Mesodermal cell (in vitro differentiated cells): ENCODE measurements around the gene COASY.
"Not testable (repeated sequence)": the region's sequence is repeated elsewhere in the genome, so short reads cannot be mapped to it uniquely, and the experiment has no call there.

Source experiments
- H3K27ac ChIP-seq: 2 replicates; pipeline ENCODE4 v1.7.0; 2013; ENCODE audit warnings: mild to moderate bottlenecking, low read depth, low read length, moderate library complexity; ENCODE audit not compliant: severe bottlenecking
- H3K36me3 ChIP-seq: 2 replicates; pipeline ENCODE4 v1.7.1; 2013; ENCODE audit warnings: mild to moderate bottlenecking, low read length, moderate library complexity; ENCODE audit not compliant: control insufficient read depth, insufficient read depth
- H3K4me1 ChIP-seq: one replicate; pipeline ENCODE4 v1.7.1; 2013; ENCODE audit warnings: mild to moderate bottlenecking, low read length; ENCODE audit not compliant: insufficient read depth, control insufficient read depth, poor library complexity, severe bottlenecking
- H3K4me3 ChIP-seq: 2 replicates; pipeline ENCODE4 v1.7.0; 2013; ENCODE audit warnings: low read length, control low read depth, mild to moderate bottlenecking; ENCODE audit not compliant: insufficient read depth, poor library complexity, severe bottlenecking; ENCODE audit errors: extremely low read depth
- H3K9me3 ChIP-seq: 2 replicates; pipeline ENCODE4 v1.7.1; 2013; ENCODE audit warnings: mild to moderate bottlenecking, low read length, moderate library complexity; ENCODE audit not compliant: control insufficient read depth
- WGBS, 2 experiments: methylation state at CpG; one replicate each; pipeline ENCODE4 v1.1.5; 2013; ENCODE audit warnings: missing lambda C conversion rate in 2 of 2; ENCODE audit not compliant: insufficient coverage in 2 of 2; 5-methylcytosine and 5-hydroxymethylcytosine counted together

The COASY gene

DNA sequence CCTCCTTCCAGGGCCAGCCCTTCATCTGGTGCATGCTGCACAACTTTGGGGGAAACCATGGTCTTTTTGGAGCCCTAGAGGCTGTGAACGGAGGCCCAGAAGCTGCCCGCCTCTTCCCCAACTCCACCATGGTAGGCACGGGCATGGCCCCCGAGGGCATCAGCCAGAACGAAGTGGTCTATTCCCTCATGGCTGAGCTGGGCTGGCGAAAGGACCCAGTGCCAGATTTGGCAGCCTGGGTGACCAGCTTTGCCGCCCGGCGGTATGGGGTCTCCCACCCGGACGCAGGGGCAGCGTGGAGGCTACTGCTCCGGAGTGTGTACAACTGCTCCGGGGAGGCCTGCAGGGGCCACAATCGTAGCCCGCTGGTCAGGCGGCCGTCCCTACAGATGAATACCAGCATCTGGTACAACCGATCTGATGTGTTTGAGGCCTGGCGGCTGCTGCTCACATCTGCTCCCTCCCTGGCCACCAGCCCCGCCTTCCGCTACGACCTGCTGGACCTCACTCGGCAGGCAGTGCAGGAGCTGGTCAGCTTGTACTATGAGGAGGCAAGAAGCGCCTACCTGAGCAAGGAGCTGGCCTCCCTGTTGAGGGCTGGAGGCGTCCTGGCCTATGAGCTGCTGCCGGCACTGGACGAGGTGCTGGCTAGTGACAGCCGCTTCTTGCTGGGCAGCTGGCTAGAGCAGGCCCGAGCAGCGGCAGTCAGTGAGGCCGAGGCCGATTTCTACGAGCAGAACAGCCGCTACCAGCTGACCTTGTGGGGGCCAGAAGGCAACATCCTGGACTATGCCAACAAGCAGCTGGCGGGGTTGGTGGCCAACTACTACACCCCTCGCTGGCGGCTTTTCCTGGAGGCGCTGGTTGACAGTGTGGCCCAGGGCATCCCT, 18.5 kb upstream of the COASY start:
- H3K4me3 ChIP-seq, result no peak overlapping the region
- peaks cover 33% of the 10 kb centered on the region for H3K36me3 ChIP-seq
- 94 to 96% methylated on average over 35 to 39 of the region's 39 CpGs for WGBS, 2 experiments
- no peaks in the 10 kb centered on the region for H3K9me3 ChIP-seq
- H3K4me1 ChIP-seq, result peaks cover 5% of the 10 kb centered on the region
- H3K27ac ChIP-seq, result no peak overlapping the region

DNA sequence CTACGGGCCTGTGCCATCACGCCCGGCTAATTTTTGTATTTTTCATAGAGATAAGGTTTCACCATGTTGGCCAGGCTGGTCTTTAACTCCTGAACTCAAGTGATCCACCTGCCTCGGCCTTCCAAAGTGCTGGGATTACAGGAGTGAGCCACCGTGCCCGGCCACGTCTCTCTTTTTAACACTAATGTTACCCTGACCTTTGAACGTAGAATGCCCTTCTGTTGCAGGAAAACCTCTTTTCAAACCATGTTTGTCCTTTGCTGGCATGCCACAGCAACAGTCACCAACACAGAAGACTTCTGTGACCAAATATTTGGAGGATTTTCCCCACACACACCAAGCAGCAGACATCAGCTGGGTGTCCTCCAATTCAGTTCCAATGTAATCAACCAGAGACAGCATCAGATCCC, 17.1 kb upstream of the COASY start:
- Histone ChIP-seq H3K4me1 (peaks cover 9% of the 10 kb centered on the region), H3K4me3 (no peak overlapping the region), H3K9me3 (no peaks in the 10 kb centered on the region), H3K36me3 (peaks cover 24% of the 10 kb centered on the region), H3K27ac (no peak overlapping the region)
- 77% methylated on average over 8 of the region's 8 CpGs for whole genome bisulfite sequencing, 2 experiments

DNA sequence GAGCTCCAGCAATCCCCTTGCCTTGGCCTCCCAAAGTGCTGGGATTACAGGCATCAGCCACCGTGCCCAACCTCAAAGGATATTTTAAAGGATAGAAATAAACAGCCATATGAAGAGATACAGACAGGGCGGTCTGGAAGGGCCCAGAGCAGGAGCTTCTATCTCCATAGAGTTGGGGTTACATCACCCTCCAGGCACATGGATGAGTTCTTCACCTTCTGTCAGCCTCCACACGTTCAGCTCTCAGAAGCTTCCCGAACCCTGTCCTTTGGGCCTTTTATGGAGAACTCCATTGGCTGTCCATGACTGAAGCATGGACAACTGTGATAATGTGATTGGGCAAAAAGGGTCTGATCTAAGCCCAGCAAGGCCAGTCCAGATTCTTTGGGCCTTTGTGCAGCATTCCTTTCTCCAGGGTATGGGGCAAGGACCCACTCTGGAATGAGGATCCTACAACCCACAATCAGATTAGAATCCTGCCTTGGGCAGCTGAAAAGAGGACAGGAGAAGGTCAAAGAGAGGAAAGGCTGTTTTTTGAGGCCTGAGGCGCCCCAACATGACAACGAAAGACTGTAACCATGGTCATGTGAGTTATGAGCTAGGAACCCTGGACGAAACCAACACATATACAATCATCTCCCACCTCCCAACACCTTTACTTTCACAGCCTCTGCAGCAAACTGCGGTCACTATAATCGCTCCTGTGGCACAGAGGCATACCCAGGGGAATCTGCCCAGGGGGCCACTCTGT, 16.0 kb upstream of the COASY start:
- 86 to 88% methylated on average over 1 of the region's 9 CpGs for WGBS, 2 experiments
- H3K27ac ChIP-seq, H3K9me3 ChIP-seq, H3K4me3 ChIP-seq, H3K4me1 ChIP-seq: not testable (repeated sequence)
- peaks cover 24% of the 10 kb centered on the region for H3K36me3 ChIP-seq

DNA sequence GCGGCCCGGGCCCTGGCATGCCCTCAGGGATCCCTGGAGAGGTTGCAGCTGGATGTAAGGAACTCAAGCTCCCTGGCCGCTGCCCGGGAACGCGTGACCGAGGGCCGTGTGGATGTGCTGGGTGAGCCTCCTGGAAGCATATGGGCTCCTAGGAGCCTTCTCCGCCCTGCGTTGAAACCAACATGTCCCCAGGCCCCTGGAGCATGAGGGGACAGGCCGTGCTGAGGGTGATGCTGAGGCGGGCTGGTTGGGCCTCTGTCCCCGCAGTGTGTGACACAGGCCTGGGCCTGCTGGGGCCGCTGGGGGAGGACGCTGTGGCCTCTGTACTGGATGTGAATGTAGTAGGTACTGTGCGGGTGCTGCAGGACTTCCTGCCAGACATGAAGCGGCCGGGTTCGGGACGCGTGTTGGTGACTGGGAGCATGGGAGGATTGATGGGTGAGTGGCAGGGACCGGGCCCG, 14.9 kb upstream of the COASY start:
- H3K27ac ChIP-seq, result no peak overlapping the region
- 95 to 97% methylated on average over 16 to 21 of the region's 23 CpGs for WGBS, 2 experiments
- peaks cover 4% of the 10 kb centered on the region for H3K4me1 ChIP-seq
- H3K4me3 ChIP-seq, result no peak overlapping the region
- peaks cover 24% of the 10 kb centered on the region for H3K36me3 ChIP-seq
- H3K9me3 ChIP-seq, result no peaks in the 10 kb centered on the region

DNA sequence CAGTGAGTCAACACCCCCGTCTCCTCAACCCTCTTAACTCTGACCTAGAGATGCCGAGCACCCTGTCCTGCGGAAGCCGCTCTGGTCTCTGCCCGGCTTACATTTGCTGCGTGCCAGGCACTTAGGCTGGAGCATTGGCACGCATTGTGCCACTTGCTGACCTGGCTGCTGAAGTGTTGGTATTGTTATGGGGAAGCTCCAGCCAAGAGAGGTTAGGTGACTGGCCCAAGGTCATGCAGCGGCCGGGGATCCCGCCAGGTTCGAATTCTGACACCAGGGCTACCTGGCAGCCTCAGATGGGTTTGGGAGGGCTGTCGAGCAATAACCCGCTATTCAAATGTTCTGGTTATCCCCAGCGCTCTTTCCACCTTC, 14.3 kb upstream of the COASY start:
- WGBS, 2 experiments, result 94 to 98% methylated on average over 8 to 14 of the region's 14 CpGs
- H3K27ac ChIP-seq, result no peak overlapping the region
- H3K9me3 ChIP-seq, result no peaks in the 10 kb centered on the region
- peaks cover 21% of the 10 kb centered on the region for H3K36me3 ChIP-seq
- H3K4me1 ChIP-seq, result peaks cover 4% of the 10 kb centered on the region
- H3K4me3 ChIP-seq, result no peak overlapping the region

DNA sequence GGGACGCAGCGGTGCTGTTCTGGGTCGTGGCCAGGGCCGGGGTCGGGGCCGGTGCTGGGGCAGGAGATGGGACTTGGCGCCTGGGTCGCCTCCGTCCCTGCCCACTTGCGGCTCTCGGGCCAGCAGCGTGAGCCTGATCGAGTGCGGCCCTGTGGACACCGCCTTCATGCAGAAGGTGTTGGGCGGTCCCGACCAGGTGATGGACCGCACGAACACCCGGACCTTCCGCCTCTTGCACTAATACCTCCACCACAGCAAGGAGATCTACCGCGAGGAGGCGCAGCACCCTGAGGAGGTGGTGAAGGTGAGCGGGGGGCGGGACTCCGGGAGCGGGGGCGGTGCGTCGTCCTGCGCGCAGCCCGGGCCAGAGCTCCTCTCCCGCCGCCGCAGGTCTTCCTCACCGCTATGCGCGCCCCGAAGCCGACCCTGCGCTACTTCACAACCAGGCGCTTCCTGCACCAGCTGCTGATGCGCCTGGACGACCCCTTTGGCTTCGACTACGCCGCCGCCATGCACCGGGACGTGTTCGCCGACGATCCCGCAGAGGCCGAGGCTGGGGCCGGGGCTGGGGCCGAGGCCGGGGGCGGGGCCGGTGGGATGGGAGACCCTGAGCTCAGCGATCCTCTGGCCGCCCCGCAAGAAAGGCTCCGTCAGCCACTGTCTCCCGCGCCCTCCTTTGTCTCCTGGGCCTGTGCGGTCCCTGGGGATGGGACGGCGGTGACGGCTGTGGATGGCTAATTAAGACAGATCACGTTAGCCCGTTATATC, 13.7 kb upstream of the COASY start:
- Histone ChIP-seq H3K27ac (no peak overlapping the region), H3K36me3 (peaks cover 19% of the 10 kb centered on the region), H3K9me3 (no peaks in the 10 kb centered on the region), H3K4me3 (peak overlapping the region; percentile 35), H3K4me1 (peaks cover 4% of the 10 kb centered on the region)
- WGBS, 2 experiments, result 15 to 17% methylated on average over 56 to 62 of the region's 74 CpGs

DNA sequence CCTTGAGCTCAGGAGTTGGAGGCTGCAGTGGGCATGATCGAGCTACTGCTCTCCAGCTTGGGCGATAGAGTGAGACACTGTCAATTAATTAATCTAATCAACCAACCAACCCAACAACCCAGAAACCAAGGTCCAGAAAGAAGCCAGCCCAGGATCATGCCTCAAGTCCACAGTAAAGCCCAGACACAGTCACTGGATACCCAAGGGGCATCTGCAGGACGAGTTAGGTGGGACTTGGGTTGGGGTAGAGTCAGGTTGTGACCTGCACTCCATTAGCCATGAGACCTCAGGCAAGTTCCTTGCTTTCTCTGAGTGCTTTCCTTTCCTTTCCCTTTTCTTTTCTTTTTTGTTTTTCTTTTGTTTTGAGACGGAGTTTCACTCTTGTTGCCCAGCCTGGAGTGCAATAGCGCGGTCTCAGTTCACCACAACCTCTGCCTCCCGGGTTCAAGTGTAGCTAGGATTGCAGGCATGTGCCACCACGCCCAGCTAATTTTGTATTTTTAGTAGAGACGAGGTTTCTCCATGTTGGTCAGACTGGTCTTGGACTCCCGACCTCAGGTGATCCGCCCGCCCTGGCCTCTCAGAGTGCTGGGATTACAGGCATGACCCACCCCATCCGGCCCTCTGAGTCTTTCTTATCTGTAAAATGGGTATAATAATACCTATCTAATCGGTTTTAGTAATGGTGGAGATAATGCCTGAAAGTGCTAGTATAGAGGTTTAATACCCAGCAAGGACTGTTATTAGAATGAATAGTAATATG, 12.8 kb upstream of the COASY start:
- Histone ChIP-seq H3K4me1 (peaks cover 4% of the 10 kb centered on the region), H3K36me3 (peaks cover 14% of the 10 kb centered on the region), H3K9me3 (no peaks in the 10 kb centered on the region), H3K4me3 (no peak overlapping the region), H3K27ac (no peak overlapping the region)
- WGBS, 2 experiments, result 85 to 94% methylated on average over 7 to 8 of the region's 14 CpGs

DNA sequence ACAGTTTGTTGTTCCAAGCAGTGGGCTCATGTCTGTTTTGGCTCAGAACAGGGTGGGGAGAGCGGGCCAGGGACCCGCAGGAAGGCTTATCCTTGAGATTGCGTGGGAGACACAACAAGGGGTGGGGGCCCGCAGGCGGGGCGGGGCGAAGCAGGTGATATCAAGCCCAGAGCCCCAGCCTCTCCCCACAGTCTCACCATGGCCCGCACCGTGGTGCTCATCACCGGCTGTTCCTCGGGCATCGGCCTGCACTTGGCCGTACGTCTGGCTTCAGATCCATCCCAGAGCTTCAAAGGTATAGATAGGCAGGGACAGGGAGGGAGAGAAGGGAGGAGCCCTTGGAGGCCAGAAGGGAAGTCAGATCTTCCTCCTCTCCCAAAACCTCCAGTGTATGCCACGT, 9.2 kb upstream of the COASY start, which contains the start of gene HSD17B1:
Gene HSD17B1 (plus strand): TSS at position 188 of the 400 bp plus-strand sequence. CDS start 11 bp downstream, at position 199.
- not testable (repeated sequence) for H3K4me1 ChIP-seq, H3K27ac ChIP-seq, H3K36me3 ChIP-seq, H3K9me3 ChIP-seq
- peak within 1 kb of the TSS; percentile 84 for H3K4me3 ChIP-seq
- 98 to 100% methylated on average over 3 to 12 of the region's 15 CpGs for WGBS, 2 experiments

DNA sequence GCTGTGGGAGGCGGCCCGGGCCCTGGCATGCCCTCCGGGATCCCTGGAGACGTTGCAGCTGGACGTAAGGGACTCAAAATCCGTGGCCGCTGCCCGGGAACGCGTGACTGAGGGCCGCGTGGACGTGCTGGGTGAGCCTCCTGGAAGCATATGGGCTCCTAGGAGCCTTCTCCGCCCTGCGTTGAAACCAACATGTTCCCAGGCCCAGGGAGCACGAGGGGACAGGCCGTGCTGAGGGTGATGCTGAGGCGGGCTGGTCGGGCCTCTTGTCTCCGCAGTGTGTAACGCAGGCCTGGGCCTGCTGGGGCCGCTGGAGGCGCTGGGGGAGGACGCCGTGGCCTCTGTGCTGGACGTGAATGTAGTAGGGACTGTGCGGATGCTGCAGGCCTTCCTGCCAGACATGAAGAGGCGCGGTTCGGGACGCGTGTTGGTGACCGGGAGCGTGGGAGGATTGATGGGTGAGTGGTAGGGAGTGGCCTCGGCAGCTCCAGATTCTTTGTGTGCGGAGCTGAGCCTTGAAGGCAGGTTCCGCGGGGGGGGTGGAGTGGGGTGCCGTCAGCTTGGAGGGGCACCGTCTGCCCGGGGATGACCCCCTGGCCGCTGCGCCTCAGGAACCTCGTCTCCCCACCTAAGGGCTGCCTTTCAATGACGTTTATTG, 8.7 kb upstream of the COASY start:
- Histone ChIP-seq H3K36me3 (peaks cover 6% of the 10 kb centered on the region), H3K4me3 (peak overlapping the region; percentile 84), H3K4me1 (peaks cover 4% of the 10 kb centered on the region), H3K9me3 (no peaks in the 10 kb centered on the region), H3K27ac (no peak overlapping the region)
- 92 to 95% methylated on average over 26 to 44 of the region's 45 CpGs for WGBS, 2 experiments
